HG02884 (cell line): ENCODE data around the gene PEF1.

Experiments
- ATAC-seq: cut with Tn5 transposase; IDR thresholded peaks from one replicate; pipeline ENCODE4 v1.9.1; 2021; ENCODE audit warnings: mild to moderate bottlenecking, moderate library complexity; ENCODE audit not compliant: unreplicated experiment

Gene PEF1

DNA sequence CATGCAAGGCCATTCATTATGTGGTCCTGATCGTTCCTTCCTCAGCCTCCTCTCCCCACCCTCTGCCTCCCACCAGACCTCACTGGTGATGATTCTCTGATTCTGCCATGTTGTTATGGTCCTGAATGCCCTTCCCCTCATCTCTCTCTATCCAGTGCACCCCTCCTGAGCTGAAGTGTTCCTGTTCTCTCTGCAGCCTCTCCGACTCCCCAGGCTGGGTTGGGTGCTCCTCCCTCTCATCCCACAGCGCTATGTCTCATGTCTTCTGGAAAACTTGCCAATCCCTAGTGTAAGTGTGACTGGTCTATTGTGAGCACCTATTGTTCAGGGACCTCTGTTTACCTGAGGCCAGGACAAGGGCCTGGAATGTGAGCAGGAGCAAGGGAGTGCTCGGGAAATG is 11.1 kb upstream of the PEF1 start:
- no peak for ATAC-seq

DNA sequence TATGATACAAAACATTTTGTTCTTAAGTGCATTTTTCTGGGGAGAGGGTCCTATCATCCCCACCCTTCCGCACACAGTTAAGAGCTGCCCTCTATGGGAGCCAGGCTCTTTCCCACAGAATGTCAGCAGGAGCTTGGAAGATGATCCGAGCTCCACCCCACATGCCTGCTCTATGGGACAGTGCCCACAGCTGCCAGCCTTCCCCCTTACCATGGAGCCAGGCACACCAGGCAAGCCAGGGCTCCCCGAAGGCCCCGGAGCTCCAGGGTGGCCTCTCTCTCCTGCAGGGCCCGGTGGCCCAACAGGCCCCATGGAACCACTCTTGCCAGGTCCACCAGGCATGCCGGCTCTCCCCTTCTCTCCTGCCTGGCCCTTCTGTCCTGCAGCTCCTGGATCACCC is 10.4 kb upstream of the PEF1 start:
- no peak for ATAC-seq

DNA sequence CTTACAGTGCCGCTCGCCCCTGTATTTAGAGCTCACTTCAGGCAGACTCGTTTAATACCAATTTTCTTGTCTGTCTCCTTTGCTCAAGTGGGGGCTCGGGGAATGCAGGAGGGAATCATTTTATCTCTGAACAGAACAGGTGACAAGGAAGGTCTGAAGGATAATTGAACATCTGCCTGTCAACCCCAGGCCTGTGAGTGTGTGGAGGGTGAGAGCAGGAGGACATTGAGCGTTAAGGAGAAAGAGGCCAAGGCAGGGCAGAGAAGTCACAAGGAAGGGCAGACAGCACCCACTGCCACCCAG is 9.7 kb upstream of the PEF1 start:
- no peak for ATAC-seq

DNA sequence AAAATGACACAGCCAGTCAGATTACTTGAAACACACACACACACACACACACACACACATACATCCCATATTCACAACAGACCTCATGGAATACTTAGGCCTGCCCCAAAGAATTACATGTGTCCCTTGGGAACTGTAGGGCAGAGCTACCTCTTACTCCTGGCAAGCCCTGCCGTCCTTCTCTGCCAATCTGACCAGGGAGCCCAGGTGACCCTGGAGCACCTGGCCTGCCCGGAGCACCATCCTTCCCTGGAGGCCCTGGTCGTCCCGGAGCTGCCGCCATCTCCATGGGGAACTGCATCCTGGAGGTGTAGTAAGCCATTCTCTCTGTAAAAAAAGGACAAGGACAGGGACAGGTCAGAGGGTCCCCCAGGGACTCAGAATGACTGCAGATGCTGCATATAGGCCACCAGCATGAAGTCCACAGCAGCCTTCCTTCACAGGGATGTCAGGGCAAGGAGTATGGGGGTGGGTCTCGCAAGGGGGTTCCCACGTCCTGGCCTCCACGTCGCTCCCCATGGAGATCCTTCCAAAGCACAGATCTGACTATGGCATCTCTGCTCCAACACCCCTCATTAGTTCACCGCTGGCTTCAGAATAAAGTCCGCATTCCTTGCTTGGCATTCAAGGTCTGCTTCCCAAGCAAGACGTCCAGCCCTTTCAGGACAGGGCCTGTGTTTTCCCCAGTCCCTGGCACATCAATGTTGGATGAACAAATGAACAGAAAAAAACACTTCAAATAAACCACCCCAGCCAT is 9.2 kb upstream of the PEF1 start:
- no peak for ATAC-seq

DNA sequence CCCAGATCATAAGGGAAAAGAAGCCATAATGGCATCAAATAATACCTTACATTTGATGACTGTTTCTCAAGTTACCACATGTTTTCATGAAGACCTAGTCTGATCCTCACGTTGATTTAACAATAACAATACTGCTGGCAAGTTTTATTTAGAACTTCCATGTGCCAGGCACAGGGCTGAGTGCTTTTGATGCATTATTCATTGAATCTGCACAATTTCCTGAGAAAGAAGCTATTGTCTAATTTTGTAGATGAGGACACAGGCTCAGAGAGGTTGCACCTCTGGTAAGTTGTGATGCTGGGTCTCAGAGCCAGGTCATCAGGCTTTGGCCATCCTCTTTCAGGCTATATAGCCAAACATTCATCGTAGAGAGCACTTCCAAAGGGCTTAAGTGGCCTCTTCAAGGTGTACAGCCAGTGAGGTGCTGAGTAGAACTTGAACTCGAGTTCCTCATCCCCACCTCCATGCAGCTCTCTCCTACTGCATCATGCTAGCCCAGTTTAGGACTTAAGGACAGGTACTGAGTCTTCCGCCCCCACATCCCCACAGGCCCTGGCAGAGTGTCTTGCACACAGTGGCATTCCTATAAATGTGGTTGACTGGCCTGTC is 8.3 kb upstream of the PEF1 start:
- no peak for ATAC-seq

DNA sequence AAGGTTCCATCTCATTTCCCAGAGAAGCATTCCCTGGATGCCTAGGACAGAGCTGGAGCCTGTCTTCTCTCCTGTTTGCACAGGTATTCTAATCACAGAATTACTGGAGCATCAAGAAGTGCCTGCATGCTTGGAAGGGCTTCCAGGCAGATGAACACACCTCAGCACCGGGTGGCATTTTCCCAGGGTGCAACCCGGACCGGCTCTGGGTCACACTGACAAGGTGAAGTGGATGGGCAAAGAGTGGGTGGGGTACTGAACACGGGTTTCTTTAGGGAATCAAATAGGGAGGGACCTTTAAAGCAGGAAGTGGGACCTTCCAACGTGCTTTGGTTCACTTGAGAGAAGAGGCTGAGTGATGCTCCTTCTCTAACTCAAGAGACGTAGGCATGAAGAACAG is 7.1 kb upstream of the PEF1 start:
- ATAC-seq, result no peak

DNA sequence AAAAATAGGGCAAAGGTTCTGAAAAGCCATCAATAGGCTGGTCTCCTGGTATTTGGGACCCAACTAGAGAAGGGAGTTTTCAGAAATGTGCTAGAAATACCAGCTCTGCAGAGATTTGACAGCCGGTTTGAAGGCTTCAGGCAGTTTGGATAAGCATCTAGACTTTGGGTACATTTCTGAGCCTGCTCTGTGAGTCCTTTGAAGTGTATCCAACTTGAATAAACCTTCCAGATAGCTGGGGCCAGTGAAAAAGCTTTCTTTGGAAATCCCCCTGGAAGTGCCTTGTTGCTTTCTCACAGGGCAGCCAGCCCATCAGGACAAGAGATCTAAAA is 6.4 kb upstream of the PEF1 start:
- no peak for ATAC-seq

DNA sequence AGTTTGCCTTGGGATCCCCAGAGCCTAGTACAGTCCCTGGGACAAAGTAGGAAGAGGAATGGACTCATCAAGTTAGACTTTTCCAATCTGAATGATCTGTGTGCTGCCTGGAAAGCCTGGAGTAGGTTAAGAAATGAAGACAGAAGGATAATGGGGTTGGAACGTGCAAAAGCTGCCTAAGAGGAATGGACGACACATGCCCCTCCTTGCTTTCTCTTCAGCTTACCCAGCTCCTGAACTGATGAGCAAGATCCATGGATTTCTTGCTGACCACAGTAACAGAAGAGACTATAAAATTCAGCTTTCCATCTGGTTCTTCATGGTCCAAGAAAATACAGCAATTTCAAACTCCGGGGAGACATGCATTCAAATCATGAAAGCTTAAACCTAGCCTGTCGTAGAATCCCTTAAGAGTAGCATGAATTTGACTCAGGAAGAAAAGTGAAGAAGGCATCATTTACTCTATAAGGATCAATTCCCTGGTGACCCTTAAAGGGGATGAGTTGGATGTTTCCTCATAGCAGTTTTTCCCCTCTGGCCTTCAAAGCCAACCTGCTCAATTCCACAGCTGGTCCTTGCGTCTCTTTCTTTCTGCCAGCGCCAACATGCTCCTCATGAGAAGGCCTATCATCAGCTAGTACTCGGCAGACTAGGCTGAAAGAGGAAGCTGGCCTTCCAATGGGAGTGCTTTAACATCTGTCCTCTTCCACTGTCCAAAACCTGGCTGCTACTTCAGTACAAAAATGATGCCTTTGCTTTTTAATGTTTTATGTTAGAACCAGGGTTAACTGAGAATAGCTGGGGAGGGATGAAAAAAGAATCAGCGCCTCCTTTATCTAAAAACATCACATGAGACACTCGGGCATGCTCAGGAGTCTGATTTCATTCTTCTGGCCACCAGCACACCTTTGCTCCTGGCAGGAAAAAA is 5.7 kb upstream of the PEF1 start:
- no peak for ATAC-seq

DNA sequence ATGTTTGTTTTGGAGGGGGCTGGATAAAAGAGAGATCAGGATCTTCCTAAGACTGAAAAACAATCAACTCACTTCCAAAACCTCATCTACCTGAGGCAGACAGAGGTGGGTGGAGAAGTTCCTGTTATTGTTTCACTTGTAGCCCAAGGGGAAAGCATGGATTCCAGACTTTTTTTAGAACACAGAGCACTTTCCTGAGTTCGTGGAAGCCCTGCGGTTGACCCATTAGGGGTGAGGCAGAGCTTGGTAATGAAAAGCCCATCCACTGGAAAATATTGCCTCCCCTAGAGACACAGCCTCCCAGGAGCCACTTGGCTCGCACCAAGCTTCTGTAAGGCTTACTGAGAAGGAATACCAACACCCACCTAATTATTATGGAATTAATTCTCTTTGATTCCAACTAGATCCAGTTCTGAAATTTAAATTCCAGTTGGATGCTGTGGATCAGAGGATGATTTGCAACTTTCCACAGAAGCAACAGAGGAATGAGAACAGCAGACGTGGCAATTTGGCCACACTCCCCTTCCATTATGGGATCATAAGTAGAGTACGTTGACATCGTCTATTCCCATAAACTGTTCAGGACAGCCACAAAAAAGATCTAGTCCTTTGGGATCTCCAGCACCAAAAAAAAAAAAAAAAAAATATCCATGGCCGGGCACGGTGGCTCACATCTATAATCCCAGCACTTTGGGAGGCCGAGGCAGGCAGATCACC is 4.1 kb upstream of the PEF1 start:
- no peak for ATAC-seq

DNA sequence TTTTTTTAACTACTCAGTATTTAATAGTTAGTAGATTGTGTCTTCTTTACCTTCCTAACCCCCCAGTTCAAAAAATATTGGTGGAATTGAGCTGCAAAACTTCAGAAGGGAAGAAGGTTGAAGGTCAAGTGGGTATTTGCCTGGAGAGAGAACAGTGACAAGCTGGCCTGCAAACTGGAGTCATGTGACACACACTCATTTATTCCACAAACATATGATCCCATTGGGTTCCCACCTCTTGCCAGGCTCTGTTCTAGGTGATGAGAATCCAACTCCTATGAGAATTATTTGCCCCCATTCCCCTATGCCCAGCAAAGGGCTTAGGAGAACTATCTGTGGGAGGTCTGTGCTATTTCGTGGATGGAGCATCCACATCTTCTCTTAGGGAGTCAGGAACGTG is 3.5 kb upstream of the PEF1 start:
- ATAC-seq, result no peak

DNA sequence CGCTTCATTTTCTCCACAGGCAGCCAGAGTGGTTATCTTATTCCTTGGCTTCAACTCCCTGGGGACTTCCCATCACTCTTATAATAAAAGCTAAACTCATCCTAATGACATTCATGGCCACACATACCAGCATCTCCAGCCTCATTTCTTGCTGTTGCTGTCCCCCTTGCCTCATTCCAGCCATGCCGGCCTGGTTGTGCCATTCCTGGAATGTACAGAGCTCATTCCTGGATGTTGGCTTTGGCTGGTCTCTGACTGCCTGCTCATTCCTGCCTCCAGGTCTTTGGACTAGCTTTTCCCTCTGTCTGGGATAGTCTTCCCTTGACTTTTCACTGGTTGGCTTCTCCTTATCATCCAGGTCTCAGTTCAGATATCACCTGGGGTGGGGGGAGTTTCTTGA is 2.4 kb upstream of the PEF1 start:
- ATAC-seq, result no peak

DNA sequence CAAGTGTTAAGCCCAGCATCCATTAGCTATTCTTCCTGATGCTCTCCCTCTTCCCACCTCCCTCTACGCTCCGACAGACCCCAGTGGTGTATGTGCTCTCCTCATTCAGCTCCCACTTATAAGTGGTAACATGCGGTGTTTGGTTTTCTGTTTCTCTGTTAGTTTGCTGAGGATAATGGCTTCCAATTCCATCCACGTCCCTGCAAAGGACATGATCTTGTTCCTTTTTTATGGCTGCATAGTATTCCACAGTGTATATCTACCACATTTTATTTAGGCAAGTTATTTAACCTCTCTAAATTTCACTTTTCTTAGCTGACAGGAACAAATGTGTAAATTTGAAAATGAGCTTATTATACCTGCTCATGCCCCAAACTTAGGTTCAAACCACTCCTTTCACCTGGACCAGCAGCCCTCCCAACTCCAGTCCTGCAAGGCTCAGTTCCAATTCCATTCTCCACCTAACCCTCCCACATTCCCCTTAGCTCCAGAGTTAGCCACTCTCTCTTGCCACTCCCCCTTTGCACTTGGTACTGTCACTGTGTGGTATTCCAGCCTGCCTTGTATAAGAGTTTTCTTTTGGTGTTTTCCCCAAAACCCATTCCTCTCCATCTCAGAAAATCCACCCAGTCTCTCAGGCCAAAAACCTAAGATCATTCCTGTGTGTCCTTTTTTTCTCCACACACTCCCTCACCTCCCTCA is 1.7 kb upstream of the PEF1 start:
- ATAC-seq, result no peak

DNA sequence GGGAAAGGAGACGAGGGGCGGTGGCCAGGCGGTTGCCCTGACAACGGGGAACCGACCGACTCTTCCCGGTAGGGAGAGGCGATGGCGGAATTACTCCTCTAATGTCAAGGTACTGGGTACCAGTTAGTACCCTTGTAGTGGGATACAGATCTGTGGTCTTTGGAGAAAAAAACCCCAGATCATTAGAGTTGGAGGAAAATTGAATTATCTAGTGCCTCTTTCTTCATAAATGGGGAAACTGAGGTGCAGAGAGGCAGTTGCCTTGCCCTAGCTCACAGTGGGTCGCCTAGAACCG is 545 bp upstream of the PEF1 start:
- ATAC-seq, result no peak

DNA sequence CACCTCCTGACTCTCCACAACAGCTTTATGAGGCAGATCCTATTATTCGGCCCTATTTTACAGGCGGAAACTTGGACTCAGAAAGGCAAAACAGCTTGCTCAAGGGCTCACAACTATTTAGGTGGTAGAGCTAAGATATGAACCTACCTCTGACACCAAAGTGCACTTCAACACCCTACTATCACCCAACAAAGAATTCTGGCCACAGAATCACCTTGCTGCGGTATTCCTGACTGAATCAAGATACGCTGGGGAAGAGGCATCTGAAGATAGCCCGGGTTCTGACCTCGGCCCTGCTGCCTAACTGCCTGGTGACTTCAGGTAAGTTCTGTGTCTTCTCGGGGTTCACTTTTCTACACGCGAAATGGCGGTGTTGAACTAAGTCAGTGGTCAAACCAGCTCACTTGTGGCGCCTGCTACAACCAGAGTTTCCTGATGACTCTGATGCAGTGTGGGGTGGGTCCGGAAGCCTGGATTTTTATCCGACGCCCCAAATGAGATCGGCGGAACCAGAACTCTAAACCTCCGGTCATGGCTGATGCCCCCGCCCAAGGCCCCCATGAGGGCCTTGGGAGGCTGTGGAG is 608 bp downstream of the PEF1 start:
- peak; percentile 12 for ATAC-seq

DNA sequence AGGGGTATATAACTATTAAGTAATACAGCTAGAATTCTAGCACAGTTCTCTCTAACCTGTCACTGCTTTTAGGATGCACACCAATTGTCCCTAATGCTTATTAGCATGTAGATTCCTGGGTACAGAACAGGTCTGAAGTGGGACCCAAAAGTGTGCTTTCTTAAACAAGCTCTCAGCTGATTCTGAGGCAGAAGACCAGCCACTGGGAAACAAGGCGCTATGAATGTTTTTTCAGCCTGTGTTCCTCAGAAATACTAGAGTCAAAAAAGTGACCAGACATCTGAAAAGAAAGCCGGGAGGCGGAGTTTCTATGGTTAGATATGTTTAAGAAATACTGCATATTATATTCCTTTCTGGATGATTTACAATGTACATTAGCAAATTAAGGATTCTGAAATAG is 1.8 kb downstream of the PEF1 start:
- ATAC-seq, result no peak

DNA sequence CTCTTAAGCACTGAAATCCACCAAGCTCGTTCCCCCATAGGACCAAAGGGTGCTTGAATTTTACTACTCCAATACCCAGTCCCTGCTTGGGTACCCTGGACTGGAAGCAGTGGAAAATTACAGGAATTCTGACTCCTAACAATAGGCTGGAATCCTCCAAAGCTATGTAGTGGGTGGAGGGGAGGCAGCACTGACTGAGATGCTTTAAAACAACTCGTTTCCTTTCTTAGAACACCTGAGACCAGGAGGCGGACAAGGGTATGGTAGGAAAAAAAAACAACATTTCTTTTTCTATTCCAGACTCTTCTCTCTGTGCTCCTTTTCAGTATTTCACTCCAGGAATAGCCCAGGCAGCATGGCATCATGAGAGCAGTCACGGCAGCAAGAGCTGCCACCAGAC is 2.3 kb downstream of the PEF1 start:
- ATAC-seq, result no peak

DNA sequence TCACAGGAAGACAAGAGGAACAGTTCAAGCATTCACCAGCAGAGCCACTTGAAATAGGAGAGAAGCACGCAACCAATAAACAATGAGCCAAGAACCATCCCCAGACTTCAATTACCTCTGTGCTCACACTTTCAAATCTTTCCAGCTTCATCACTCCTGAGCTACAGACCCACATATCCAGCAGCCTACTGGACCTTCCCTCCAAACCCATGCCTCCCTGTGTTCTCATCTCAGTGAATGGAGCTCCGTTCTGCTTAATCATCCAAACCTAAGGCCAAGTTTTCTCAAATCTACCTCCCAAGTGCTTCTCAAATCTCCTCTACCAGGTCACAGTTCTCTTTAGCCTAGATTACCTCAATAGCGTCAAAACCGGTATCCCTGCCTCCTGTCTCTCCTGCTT is 3.7 kb downstream of the PEF1 start:
- ATAC-seq, result no peak

DNA sequence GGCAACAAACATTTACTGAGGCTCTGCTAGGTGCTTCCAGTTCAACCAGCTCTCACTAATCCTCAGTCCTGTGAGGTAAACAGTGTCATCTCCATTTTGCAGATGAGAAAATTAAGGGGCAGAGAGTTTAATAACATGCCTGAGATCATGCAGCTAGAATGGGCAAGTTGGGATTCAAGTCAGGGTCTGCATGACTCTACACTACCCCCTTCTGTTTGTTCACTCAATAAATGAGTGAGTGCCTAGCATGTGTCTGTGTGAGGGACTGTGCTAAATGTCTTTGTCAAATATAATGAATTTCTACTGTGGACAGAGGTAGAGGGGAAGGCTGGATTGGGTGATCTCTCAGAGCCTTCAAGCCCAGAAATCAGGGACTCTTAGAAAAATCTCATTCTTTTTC is 4.5 kb downstream of the PEF1 start:
- ATAC-seq, result no peak

DNA sequence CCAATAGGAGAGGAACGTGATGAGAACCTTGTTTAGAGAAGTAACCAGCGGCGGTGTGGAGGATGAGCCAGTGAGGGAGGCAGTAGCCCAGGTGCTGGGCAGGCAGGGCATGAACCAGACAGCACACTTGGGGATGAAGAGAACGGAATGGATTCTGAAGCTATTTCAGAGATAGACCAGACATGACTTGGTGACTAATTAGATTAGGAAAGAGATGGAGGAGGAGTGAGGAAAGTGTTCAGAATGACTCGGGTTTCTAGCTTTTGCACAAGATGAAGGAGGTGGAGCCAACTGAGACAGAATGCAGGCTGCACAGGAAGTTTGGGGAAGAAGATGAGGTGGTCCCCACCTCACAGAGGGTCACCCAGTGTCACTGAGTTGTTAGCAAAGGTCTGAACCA is 5.1 kb downstream of the PEF1 start:
- ATAC-seq, result no peak

DNA sequence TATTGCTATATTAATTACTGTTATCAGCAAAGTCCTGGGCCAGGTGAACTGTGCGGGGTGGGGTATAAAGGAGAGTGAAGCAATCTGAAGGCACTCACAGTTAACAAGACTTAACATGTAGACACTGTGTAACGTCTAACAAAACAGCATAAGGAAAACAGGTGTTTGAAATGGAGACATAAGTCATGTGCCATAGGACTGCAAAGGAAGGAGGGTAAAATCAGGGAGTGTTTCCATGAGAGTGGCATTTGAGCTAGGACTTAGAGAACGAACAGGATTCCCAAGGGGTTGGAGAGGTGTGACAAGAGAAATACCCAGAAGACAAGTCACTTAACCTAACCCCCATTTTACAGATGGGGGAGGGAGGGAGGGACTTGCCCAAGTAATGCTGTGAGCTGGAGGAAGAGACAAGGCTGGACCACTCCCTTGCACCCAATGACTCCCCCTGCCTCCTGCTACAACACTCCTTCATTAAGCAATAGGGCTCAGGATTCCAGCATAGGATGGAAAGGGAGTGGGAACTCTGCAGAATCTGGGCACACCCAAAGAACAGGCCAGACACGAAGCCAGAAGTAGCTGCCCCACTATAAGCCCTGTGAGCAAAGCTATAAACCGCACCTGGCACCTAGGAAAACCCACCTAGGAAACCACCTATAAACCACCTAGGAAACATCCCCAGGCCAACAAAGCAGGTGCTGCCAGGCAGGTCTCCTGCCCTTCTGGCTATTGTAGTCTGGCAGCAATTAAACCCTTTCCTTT is 6.6 kb downstream of the PEF1 start:
- no peak for ATAC-seq
